HepG2 (cell line): Measurements from ENCODE around the gene ELFN1. TPM values are rescaled to one million over a fixed set of nuclear protein-coding genes. Genes with fewer than 3 reads are reported as not detected.

Experiments
- ATAC-seq: fragments of 200-7000 bp; cut with Tn5 transposase; 3 replicates; pipeline ENCODE4 v1.9.1; 2020; ENCODE audit warnings: mild to moderate bottlenecking, moderate library complexity
- BruUV-seq: library from RNA; stranded (reverse); fragments of 400-500 nt; replicated peaks from 2 replicates; lab custom pipeline; 2021; lab: Mats Ljungman, UMichigan
- CTCF ChIA-PET: fragments of 300-600 bp; formaldehyde crosslinking; extraction: SDS; loops from one replicate; lab custom pipeline; 2021; ENCODE audit warnings: low total read pairs, inconsistent platforms, low intra/inter-chr PET ratio; lab: Yijun Ruan, JAX
- POLR2A ChIA-PET: fragments of 350-600 bp; sonication (Branson Sonifier 250); formaldehyde crosslinking; loops from one replicate; lab custom pipeline; 2020; ENCODE audit warnings: antibody characterized with exemption, inconsistent platforms; lab: Yijun Ruan, JAX
- DNase-seq: peaks from one replicate; pipeline ENCODE4 v3.0.0-alpha.2; 2015; ENCODE audit warnings: low spot score
- FAIRE-seq: peaks from 3 replicates; lab custom pipeline; 2011; peaks lifted over from hg19 to GRCh38; lab: Jason Lieb, UNC
- H2AFZ ChIP-seq: one replicate; pipeline ENCODE4 v1.6.1; 2011; ENCODE audit warnings: low read length, inconsistent platforms
- H3K27ac ChIP-seq: fragments of 300-600 bp; 3 replicates; pipeline ENCODE4 v1.8.0; 2011; ENCODE audit warnings: mixed run types, mild to moderate bottlenecking, mixed read lengths, low read length, inconsistent platforms; ENCODE audit not compliant: insufficient read depth; ENCODE audit errors: extremely low read length
- H3K27me3 ChIP-seq, 2 experiments: fragments of 200-600 bp in 1 of 2; 2 replicates in 1 of 2; 3 replicates in 1 of 2; pipeline versions ENCODE4 v1.6.0 to v1.8.0; 2011; ENCODE audit warnings: low read length in 2 of 2, mild to moderate bottlenecking in 2 of 2, moderate library complexity in 2 of 2, inconsistent platforms in 1 of 2; ENCODE audit not compliant: insufficient read depth in 2 of 2, control insufficient read depth in 1 of 2
- H3K36me3 ChIP-seq, 2 experiments: fragments of 200-600 bp in 1 of 2; replicated peaks in 1 of 2; 2 replicates in 1 of 2; 3 replicates in 1 of 2; pipeline versions ENCODE4 v1.5.1 to v1.8.0; 2011; ENCODE audit warnings: low read length in 2 of 2, inconsistent platforms in 1 of 2; ENCODE audit not compliant: insufficient read depth in 2 of 2, control insufficient read depth in 1 of 2
- H3K4me1 ChIP-seq: 2 replicates; pipeline ENCODE4 v1.5.1; 2012; ENCODE audit warnings: low read length, inconsistent platforms; ENCODE audit not compliant: insufficient read depth
- H3K4me2 ChIP-seq: 2 replicates; pipeline ENCODE4 v1.6.0; 2011; ENCODE audit warnings: low read depth, low read length, inconsistent platforms
- H3K4me3 ChIP-seq, 3 experiments: fragments of 200-600 bp in 1 of 3; sonication (generic), shearing (Covaris generic) in 1 of 3; replicated peaks in 1 of 3; 2 replicates each; pipeline ENCODE4 v1.5.1; 2011 to 2016; ENCODE audit warnings: low read length in 3 of 3, inconsistent platforms in 2 of 3, low read depth in 2 of 3, mild to moderate bottlenecking in 2 of 3, control low read depth in 1 of 3, mixed read lengths in 1 of 3; ENCODE audit not compliant: insufficient read depth in 1 of 3
- H3K79me2 ChIP-seq: one replicate; pipeline ENCODE4 v1.6.1; 2011; ENCODE audit warnings: low read length, inconsistent platforms; ENCODE audit not compliant: insufficient read depth
- H3K9ac ChIP-seq: 2 replicates; pipeline ENCODE4 v1.6.0; 2011; ENCODE audit warnings: mild to moderate bottlenecking, low read depth, low read length, inconsistent platforms; ENCODE audit not compliant: insufficient read depth
- H3K9me3 ChIP-seq: 2 replicates; pipeline ENCODE4 v1.5.1; 2012; ENCODE audit warnings: mild to moderate bottlenecking, low read length
- H4K20me1 ChIP-seq: 2 replicates; pipeline ENCODE4 v1.6.0; 2011; ENCODE audit warnings: inconsistent platforms, mild to moderate bottlenecking, low read length, moderate library complexity; ENCODE audit not compliant: insufficient read depth
- ARNTL ChIP-seq: sonication (generic); formaldehyde crosslinking; IDR thresholded peaks from 2 replicates; pipeline ENCODE4 v1.4.0; 2020; ENCODE audit warnings: mild to moderate bottlenecking, missing genetic modification reagents
- ATF5 ChIP-seq: sonication (generic); formaldehyde crosslinking; IDR thresholded peaks from 2 replicates; pipeline ENCODE4 v1.4.0; 2020; ENCODE audit warnings: mild to moderate bottlenecking, low read depth, missing genetic modification reagents
- CREBL2 ChIP-seq: sonication (generic); formaldehyde crosslinking; IDR thresholded peaks from 2 replicates; pipeline ENCODE4 v1.8.1; 2023; ENCODE audit warnings: missing genetic modification reagents, mild to moderate bottlenecking, borderline replicate concordance
- ELF4 ChIP-seq: sonication (generic); formaldehyde crosslinking; IDR thresholded peaks from 2 replicates; pipeline ENCODE4 v1.5.0; 2020; ENCODE audit warnings: missing genetic modification reagents, mild to moderate bottlenecking, moderate library complexity, borderline replicate concordance
- FOXK2 ChIP-seq: fragments of 450-650 bp; IDR thresholded peaks from 2 replicates; pipeline ENCODE4 v1.6.1; 2016
- GABPA ChIP-seq, 2 experiments: IDR thresholded peaks; 2 replicates each; pipeline ENCODE4 v1.6.1; 2011 to 2016; ENCODE audit warnings: low read depth in 2 of 2, low read length in 1 of 2, missing biosample characterization in 1 of 2, missing genetic modification characterization in 1 of 2
- HNRNPLL ChIP-seq: fragments of 200-400 bp; formaldehyde crosslinking; IDR thresholded peaks from 2 replicates; pipeline ENCODE4 v1.6.1; 2017; ENCODE audit warnings: mild to moderate bottlenecking, low read depth, low read length; ENCODE audit not compliant: poor library complexity, severe bottlenecking
- IRF2 ChIP-seq: IDR thresholded peaks from 2 replicates; pipeline ENCODE4 v1.6.1; 2018; ENCODE audit warnings: missing genetic modification reagents, missing compliant biosample characterization
- KAT7 ChIP-seq: IDR thresholded peaks from 2 replicates; pipeline ENCODE4 v1.6.1; 2018; ENCODE audit warnings: borderline replicate concordance, missing compliant biosample characterization
- KLF16 ChIP-seq, 2 experiments: sonication (generic) in 1 of 2; formaldehyde crosslinking in 1 of 2; IDR thresholded peaks; 2 replicates each; pipeline versions ENCODE4 v1.6.1 to v1.8.0; 2016 to 2023; ENCODE audit warnings: missing genetic modification reagents in 2 of 2, missing compliant biosample characterization in 1 of 2
- MTA3 ChIP-seq: sonication (generic); formaldehyde crosslinking; IDR thresholded peaks from 2 replicates; pipeline ENCODE4 v1.4.0; 2020; ENCODE audit warnings: missing genetic modification reagents
- XRCC5 ChIP-seq: fragments of 200-400 bp; formaldehyde crosslinking; optimal IDR thresholded peaks from 2 replicates; pipeline ENCODE3; 2017; ENCODE audit warnings: mild to moderate bottlenecking, low read length
- ZNF180 ChIP-seq: sonication (generic); formaldehyde crosslinking; IDR thresholded peaks from 2 replicates; pipeline ENCODE4 v1.4.0; 2020; ENCODE audit warnings: low read depth, missing genetic modification reagents, borderline replicate concordance
- WGBS: methylation state at CpG from one replicate; pipeline ENCODE4 v1.1.6; 2017; ENCODE audit warnings: low lambda C conversion rate; 5-methylcytosine and 5-hydroxymethylcytosine counted together
- in situ Hi-C: cut with HindIII; loops from 2 replicates; pipeline ENCODE4 v1.10.0; 2017; ENCODE audit warnings: low pct_unique_long_range_greater_than_20kb; ENCODE audit not compliant: extremely low pct_ligation_motif_present
- intact Hi-C: fragments of 100-400 bp; cut with micrococcal nuclease; formaldehyde crosslinking; loops from one replicate; pipeline ENCODE4 v1.10.0; 2022; ENCODE audit not compliant: unreplicated experiment
- polyA plus RNA-seq, 8 experiments: library from polyadenylated mRNA; depleted of rRNA in 3 of 8; stranded (reverse) in 7 of 8; unstranded in 1 of 8; fragments of >200 nt; fragmentation: Illumina TruSeq in 4 of 8; extraction: Trizol in 4 of 8; gene quantifications; 2 replicates each; pipeline versions ENCODE4 v1.2.1 to v1.2.3, GENCODE V29; 2011 to 2016; ENCODE audit warnings: low read depth in 4 of 8, missing spikeins in 1 of 8, mixed read lengths in 1 of 8; ENCODE audit not compliant: insufficient read depth in 1 of 8
- total RNA-seq, 5 experiments: library from RNA; depleted of rRNA; stranded (reverse); fragments of >200 nt; fragmentation: Illumina TruSeq; extraction: Trizol; gene quantifications; 2 replicates each; pipeline ENCODE4 v1.2.3, GENCODE V29; 2016; ENCODE audit warnings: low read depth in 1 of 5
- TF ChIP-seq, protein P1 (sequence below): sonication (generic); formaldehyde crosslinking; IDR thresholded peaks from 2 replicates; pipeline ENCODE4 v1.5.0; 2020; ENCODE audit warnings: mild to moderate bottlenecking, missing genetic modification reagents

ELFN1 gene
- total and polyA plus RNA-seq, 2 of the 13 experiments (the other 11 are each of a cell fraction or from before 2014, with no cell fraction given): 0.13 to 0.18 TPM

DNA sequence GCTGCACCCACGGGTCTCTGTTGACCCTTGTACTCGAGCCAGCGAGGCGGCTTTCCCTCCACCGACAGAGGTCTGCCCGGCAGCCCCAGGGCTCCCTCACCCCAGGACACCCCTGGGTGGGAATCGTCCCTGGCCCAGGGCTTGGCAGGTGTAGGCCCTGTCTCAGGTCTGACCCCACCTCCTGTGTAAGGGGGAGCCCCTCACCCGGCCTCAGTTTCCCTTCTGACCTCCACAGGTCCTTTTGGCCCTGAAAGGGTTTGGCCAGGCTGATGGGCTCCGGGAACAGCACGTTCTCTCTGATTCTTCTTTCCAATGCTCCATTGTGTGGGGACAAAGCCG is 25.0 kb upstream of the ELFN1 start (continued):
- TF ChIP-seq ATF5: no peak
- TF ChIP-seq KAT7 (CRISPR knock-in tag): no peak
- no peak for TF ChIP-seq KLF16 (CRISPR knock-in tag; IDR thresholded peaks at IDR 0.05)
- TF ChIP-seq MTA3 (CRISPR knock-in tag): no peak
- TF ChIP-seq XRCC5: no peak
- no peak for TF ChIP-seq GABPA (IDR thresholded peaks at IDR 0.05; ENCODE audit: low read depth, low read length)
- no peak for TF ChIP-seq GABPA (CRISPR knock-in tag; IDR thresholded peaks at IDR 0.05; ENCODE audit: low read depth)
- TF ChIP-seq, protein P1, sequence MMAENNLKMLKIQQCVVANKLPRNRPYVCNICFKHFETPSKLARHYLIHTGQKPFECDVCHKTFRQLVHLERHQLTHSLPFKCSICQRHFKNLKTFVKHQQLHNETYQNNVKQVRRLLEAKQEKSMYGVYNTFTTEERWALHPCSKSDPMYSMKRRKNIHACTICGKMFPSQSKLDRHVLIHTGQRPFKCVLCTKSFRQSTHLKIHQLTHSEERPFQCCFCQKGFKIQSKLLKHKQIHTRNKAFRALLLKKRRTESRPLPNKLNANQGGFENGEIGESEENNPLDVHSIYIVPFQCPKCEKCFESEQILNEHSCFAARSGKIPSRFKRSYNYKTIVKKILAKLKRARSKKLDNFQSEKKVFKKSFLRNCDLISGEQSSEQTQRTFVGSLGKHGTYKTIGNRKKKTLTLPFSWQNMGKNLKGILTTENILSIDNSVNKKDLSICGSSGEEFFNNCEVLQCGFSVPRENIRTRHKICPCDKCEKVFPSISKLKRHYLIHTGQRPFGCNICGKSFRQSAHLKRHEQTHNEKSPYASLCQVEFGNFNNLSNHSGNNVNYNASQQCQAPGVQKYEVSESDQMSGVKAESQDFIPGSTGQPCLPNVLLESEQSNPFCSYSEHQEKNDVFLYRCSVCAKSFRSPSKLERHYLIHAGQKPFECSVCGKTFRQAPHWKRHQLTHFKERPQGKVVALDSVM (CRISPR knock-in tag): 0 out of 2 replicates have a peak, but pooled peaks have one; percentile 41
- TF ChIP-seq CREBL2: no peak
- TF ChIP-seq ARNTL: no peak
- no peak for TF ChIP-seq FOXK2
- no peak for TF ChIP-seq IRF2 (CRISPR knock-in tag)
- TF ChIP-seq ZNF180 (CRISPR knock-in tag): no peak
- TF ChIP-seq, all 625 proteins: peak for 11

GRCh38 chr7:1645476-1645875 is 24.6 kb upstream of the ELFN1 start:
- no peak for FAIRE-seq
- Histone ChIP-seq H3K36me3 (no peaks in the 10 kb centered on the region), H3K79me2 (no peaks in the 10 kb centered on the region), H3K4me2 (peak overlapping the region; percentile 75; the same call in 1 of the 2 replicates), H4K20me1 (no peaks in the 10 kb centered on the region), H3K9me3 (no peaks in the 10 kb centered on the region), H3K27ac (no peak overlapping the region), H3K4me1 (peaks cover 53% of the 10 kb centered on the region), H3K27me3 (peaks cover 11 to 74% of the 10 kb centered on the region in 2 experiments), H2AFZ (no peak overlapping the region), H3K4me3 (peak overlapping the region in 1 of 3 experiments; percentile 63; a peak in 1 of 6 replicates), H3K9ac (no peak overlapping the region)
- in situ Hi-C loops (no loop called here), intact Hi-C loops (no loop called here)
- ChIA-PET CTCF (no interaction called here), POLR2A (no interaction called here)
- ATAC-seq: peak; percentile 4; the same call in 2 of the 3 replicates
- no TSS peak for BruUV-seq
- DNase-seq: no peak
- TF ChIP-seq ELF4 (CRISPR knock-in tag) (no peak), HNRNPLL (peak; percentile 23)
- 0% methylated on average over 1 of the region's 13 CpGs for WGBS
